Caki2 (cell line): Measurements from ENCODE around the gene SPHK1. TPM values are rescaled to one million over a fixed set of nuclear protein-coding genes. Genes with fewer than 3 reads are reported as not detected.

Source experiments
- DNase-seq: peaks from one replicate; pipeline ENCODE4 v3.0.0-alpha.2; 2015; ENCODE audit warnings: low read depth
- in situ Hi-C: cut with HindIII; loops from 2 replicates; pipeline ENCODE4 v1.10.0; 2016; ENCODE audit warnings: low sequenced_read_pairs, low pct_unique_long_range_greater_than_20kb, mixed read lengths
- total RNA-seq: library from RNA; depleted of rRNA; stranded (reverse); fragments of >200 nt; shearing (Covaris generic); gene quantifications from 2 replicates; pipeline ENCODE4 v1.2.3, GENCODE V29; 2014; ENCODE audit warnings: low replicate concordance; rRNA removed

SPHK1 gene
- total RNA-seq, 1 experiment from 2014 or later = 18.5 TPM

DNA sequence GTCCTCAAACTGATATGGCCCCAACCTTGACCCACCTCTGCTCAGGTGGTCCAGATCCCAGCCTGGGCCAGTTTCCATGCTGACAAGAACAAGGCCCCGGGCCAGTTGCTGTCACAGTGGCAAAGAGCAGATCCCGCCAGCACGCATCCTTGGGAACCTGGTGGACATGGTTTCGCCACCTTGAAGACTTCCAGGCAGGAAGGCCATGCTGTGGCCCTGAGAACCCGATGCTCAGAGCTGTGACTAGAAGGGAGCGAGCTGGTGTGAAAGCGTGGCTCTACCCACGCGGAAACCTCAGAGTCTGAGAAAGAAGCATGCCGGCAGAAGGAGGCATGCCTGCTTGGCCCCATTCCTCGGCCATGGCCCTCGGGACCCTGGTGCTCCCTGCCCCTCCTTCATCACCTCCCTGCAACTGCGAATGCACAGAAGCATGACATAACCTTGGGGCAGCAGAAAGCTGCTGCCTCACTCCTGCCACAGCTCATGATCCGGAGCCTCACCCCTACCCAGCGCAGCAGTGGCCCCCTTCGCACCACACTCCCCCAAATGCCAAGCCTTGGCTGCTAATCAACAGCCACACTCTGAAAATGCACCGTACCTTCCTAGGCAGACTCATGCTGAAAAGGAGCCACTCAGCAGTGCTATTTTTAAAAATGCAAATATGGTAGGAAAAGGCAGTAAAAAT, 35.3 kb downstream of the SPHK1 start:
- no peak for DNase-seq
- in situ Hi-C loops = no loop called here

DNA sequence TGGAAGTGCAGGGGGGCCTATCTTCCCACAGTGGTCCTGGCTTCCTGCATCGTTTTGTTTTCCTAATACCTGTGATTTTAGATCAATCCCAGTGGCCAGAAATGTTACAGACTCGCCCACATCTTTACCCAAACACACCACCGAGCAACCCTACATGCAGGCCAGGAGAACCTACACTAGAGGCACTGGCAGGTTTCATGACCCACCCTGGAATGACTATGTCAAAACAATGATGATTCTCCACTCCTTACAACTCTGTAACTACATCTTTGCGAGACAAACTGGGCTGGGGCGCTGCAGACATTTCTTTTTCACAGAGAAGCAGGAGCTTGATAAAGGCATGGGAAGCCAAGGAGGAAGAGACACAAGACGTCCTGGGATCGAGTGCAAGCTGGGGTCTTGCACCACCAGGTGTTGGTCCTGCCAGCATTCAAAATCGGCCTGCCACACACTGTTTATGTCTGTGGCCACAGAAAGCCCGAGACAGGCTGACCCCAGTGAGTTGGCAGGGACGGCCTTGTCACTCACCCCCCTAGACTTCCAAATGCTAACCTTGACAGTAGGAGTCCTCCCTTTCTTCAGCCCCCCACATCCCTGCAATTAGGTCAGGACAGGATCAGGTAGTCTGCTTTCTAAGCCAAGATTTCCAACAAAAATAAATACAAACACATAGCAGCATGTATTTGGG, 36.1 kb downstream of the SPHK1 start:
- DNase-seq = no peak
- in situ Hi-C loops = no loop called here

DNA sequence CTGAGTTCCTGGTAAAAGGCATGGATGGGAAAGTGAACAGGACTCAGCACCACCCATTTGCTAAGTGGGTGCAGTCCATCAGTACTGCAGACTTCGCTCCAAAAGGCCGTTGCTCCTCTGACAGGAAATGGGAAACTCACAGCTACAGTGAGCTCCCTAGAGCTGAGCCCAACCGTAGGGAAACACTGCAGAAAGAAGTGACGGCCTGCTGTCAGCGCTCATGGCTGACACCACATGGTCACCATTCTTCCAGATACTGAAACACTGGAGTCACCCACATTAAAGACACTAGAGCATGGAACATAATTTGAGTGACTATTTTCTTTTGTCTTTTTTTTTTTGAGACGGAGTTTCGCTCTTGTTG, 36.6 kb downstream of the SPHK1 start:
- DNase-seq = no peak
- in situ Hi-C loops = no loop called here

DNA sequence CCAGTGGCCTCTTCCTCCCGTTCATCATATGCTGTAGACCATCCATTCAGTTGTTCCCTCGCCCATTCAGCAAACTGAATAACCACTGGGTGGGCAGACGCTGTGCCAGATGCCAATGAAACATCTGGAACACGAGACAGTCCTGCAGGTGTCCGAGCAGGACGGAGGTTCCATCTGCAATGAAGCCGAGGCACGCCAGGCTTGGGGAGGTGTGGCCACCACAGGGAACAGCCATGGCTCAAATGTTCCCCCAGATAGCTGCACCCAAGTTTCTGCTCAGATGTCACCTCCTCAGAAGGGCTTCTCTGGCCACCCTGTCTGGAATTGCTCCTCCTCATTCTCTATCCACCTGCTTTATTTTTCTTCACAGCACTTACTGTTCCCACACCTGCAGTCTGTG, 38.0 kb downstream of the SPHK1 start:
- in situ Hi-C loops = no loop called here
- DNase-seq = no peak

DNA sequence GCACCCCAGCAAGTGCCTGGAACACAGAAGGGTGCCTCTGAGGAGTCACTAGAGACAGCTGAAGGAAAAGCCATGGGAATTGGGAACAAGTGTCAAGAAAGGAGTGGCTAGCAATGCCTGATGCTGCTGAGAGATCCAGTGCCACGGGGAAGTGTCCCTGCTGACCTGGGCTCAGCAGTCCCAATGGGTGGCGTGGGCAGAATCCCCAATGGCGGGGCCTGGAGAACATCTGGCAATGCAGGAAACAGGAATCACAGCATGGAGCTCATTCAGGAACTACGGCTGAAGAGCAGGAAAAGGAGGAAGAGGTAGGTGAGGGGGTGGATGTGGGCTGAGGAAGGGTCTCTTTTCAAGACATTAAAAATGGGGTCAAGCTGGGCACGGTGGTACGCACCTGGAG, 38.5 kb downstream of the SPHK1 start:
- no peak for DNase-seq
- in situ Hi-C loops = no loop called here

DNA sequence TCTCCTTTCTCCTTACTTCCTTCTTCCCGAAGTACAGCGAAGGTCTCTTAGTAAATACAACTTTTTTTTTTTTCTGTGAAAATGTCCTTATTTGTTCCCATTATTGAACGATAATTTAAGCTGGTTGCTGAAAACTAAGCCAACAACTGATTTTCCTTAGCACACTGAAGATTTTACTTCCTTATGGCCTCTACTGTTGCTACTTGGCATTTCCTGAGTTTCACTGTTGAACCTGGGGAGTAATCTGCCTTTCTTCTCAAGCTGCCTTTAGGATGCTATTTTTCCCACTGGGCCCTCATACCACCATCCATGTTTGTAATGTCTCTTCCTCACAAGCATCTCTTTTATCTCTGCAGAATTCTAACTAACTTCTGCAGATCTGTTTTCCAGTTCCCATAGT, 42.4 kb downstream of the SPHK1 start:
- no peak for DNase-seq
- in situ Hi-C loops = no loop called here

GRCh38 chr17:76427501-76428231, 43.3 kb downstream of the SPHK1 start:
- no peak for DNase-seq
- in situ Hi-C loops = no loop called here

DNA sequence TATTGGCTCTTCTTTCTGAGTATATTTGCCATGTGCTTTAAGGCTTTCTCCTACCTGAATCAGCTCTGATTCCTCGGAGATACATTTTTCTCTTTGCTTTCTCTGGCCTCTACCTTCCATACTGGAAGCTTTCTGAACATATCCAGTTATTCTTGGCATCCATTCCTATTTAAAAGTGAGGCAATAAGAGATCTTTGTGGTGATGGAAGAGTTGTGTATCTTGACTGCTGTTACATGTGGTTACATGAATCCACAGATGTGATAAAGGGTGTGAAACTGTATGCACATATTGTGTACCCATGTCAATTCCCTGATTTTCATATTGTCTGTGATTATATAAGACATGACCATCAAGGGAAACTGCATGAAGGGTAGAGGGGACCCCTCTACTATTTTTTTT, 44.1 kb downstream of the SPHK1 start:
- in situ Hi-C loops = no loop called here
- DNase-seq = no peak

GRCh38 chr17:76431509-76431908, 47.1 kb downstream of the SPHK1 start:
- in situ Hi-C loops = no loop called here
- no peak for DNase-seq

DNA sequence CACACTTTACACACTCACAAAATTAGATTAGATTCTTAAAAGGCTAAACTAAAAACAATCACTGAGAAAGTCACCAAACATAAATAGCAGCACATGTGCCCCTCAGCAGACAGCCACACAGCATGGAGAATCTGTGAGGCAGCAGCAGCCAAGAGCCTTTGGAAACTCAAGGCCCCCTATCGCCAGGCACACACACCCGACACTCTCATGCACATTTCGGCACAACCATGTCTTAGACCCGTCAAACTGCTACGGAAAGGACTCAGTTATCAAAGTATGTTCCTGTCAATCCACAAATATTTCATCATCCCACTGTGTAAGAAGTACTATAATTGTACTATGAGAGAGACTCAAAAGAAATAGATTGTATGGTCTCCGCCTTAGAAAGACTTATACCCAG, 47.6 kb downstream of the SPHK1 start:
- in situ Hi-C loops = no loop called here
- DNase-seq = no peak

DNA sequence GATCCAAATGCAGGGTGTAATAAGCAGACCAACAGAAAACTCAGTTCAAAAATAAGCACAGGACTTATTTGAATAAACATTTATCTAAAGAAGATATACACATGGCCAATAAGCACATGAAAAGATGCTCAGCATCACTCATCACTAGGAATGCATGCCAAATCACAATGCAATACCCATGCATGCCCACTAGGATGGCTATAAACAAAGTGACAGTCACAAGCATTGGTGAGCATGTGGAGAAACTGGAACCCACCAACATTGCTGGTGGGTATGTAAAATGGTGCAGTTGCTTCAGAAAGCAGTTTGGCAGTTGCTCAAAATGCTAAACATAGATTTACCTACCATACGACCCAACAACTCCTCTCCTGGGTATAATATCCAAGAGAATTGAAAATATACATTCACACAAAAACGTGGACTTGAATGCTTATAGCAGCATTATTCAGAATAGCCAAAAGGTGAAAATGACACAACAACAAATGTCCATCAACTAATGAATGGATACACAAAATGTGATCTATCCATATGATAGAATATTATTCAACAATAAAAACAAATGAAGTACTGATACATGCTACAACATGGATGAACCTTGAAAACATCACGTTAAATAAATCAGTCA, 48.4 kb downstream of the SPHK1 start:
- in situ Hi-C loops = no loop called here
- no peak for DNase-seq

GRCh38 chr17:76433693-76434092, 49.3 kb downstream of the SPHK1 start:
- in situ Hi-C loops = no loop called here
- no peak for DNase-seq

DNA sequence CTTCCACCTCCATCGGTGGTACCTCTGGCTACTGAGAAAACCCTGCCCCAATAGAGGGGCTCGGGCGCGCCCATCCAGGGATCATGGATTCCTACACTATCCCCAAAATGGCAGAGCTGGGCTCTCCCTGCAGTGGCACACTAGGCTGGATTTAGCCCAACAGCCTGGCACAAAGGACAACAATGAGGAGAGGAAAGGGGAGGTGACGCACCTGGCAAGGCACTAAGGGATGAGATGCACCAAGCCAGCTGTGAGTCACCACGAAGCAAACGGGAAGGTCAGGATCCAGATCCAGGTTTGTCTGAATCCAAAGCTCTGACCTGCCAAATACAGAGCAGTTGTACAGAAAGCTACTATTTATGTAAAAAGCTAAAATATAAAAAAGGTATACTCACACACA, 50.5 kb downstream of the SPHK1 start:
- in situ Hi-C loops = no loop called here
- DNase-seq = no peak

- in situ Hi-C loops = no loop called here
- DNase-seq = no peak
These were observed 51.3 kb downstream of the SPHK1 start for GRCh38 chr17:76435751-76436150.

Other genes with a start within 250 kb of the SPHK1 start
- 1.7 TPM in 1 of 2 replicates, not detected in the other for gene FOXJ1, start 243.4 kb upstream of the SPHK1 start, total RNA-seq
- gene RNF157, start 144.1 kb upstream of the SPHK1 start, total RNA-seq = 12.9 and 18.2 TPM in 2 replicates
- gene UBALD2, start 119.3 kb upstream of the SPHK1 start, total RNA-seq = 4.8 and 6.5 TPM in 2 replicates
- 1.4 and 3.6 TPM in 2 replicates for gene QRICH2, start 76.3 kb upstream of the SPHK1 start, total RNA-seq
- gene PRPSAP1, start 30.7 kb upstream of the SPHK1 start, total RNA-seq = 49.0 and 68.5 TPM in 2 replicates
- 22.9 and 23.7 TPM in 2 replicates for gene UBE2O, start 68.5 kb downstream of the SPHK1 start, total RNA-seq
- gene AANAT, start 83.0 kb downstream of the SPHK1 start, total RNA-seq = not detected in 2 replicates
- gene RHBDF2, start 116.8 kb downstream of the SPHK1 start, total RNA-seq = 17.5 and 33.6 TPM in 2 replicates
- 0.52 and 1.6 TPM in 2 replicates for gene CYGB, start 153.1 kb downstream of the SPHK1 start, total RNA-seq
- not detected in 2 replicates for gene PRCD, start 155.4 kb downstream of the SPHK1 start, total RNA-seq
- gene ST6GALNAC2, start 201.3 kb downstream of the SPHK1 start, total RNA-seq = 2.8 and 5.3 TPM in 2 replicates